HG03520 (cell line): Measurements from ENCODE around the gene LMBRD2.

Experiments used
- ATAC-seq: cut with Tn5 transposase; IDR thresholded peaks from one replicate; pipeline ENCODE4 v1.9.1; 2021; ENCODE audit warnings: mild to moderate bottlenecking, moderate library complexity; ENCODE audit not compliant: unreplicated experiment

The LMBRD2 gene

GRCh38 chr5:36054647-36055046, 97.0 kb downstream of the LMBRD2 start:
- ATAC-seq: no peak

DNA sequence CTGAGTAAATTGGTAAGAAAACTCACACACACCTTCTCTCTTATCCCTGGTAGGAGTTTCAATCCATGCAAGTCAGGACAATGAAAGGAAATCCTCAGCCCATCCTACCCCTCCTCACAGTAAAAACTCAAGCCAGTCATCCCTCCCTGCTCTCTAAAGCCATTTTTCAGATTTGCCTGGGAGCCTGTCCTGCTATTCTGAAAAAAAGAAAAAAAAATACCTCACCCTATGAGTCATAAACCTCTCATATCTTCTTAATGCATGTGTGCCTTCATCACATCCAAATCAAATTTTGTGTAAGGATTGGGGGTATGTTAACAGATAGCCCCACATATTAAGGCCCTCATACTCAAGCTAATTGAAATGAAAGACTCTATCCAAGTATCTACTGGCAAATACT, 99.1 kb downstream of the LMBRD2 start:
- no peak for ATAC-seq

- ATAC-seq: no peak
These were observed 101.7 kb downstream of the LMBRD2 start for GRCh38 chr5:36049949-36050348.
